HG03432 (cell line): ENCODE measurements around the gene COL27A1.

Source experiments
- ATAC-seq: cut with Tn5 transposase; IDR thresholded peaks from one replicate; pipeline ENCODE4 v1.9.1; 2021; ENCODE audit warnings: mild to moderate bottlenecking, moderate library complexity; ENCODE audit not compliant: unreplicated experiment

Gene COL27A1

DNA sequence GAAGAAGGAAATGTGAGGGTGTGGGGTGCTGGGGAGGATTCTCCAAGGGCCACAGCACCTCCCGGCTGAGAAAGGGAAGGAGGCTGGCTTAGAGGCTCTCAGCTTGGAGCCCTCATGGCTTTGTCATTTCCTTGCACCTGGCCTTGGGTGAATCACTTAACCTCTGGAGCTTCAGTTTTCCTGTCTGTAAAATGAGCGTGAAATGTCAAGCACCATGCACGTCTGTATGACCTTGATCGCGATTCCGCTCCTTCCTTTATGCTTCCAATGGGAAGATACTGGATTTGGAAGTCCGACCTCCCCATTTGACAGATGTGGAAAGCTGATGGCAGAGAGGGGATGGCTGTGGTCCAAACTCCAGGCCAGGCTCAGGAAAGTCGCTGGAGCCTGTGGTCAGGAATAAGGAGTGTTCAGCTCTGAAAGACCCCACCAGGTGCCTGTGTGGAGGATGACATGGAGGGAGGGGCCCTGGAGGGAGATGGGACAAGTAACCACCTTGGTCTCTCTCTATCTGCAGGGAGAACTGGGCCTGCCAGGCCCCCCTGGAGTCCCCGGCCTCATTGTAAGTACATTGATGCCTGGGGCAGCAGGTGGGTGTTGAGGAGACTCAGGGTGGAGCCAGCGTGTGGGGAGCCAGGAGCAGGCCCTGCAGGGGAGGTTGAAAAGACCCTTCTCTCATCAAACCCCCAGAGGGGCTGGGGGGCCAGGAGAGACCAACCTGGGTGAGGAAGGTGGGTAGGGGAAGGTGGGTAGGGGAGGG lies 66.5 kb downstream of the COL27A1 start:
- no peak for ATAC-seq

DNA sequence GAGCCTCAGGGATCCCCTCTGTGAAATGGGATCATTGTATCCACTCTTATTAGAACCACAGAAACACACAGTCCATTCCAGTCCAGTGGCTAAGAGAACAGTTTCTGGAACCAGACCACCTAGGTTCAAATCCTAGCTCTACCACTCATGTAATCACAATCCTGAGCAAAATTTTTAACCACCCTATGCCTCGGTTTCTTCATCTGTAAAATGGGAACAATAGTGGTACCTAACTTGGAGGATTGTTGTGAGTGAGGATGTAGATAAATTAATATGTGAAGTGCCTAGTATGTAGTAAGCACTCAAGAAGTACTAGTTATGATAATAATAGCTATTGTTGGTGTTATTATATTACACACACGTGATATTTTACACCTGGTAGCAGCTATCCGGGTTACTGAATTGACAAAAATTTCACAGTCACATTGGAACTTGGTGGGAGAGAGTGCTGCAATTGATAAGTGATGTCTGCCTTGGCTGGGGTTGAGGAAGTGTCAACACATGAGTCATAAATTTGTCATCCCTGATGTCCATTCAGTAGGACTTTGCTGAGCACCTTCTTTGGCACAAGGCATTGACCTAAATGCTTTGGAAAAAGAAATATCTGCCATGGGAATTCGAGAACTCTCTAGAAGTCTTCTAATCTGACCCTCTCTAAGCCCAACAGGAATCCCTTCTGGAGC lies 68.4 kb downstream of the COL27A1 start:
- ATAC-seq: no peak

GRCh38 chr9:114224247-114224610 lies 68.9 kb downstream of the COL27A1 start:
- no peak for ATAC-seq

DNA sequence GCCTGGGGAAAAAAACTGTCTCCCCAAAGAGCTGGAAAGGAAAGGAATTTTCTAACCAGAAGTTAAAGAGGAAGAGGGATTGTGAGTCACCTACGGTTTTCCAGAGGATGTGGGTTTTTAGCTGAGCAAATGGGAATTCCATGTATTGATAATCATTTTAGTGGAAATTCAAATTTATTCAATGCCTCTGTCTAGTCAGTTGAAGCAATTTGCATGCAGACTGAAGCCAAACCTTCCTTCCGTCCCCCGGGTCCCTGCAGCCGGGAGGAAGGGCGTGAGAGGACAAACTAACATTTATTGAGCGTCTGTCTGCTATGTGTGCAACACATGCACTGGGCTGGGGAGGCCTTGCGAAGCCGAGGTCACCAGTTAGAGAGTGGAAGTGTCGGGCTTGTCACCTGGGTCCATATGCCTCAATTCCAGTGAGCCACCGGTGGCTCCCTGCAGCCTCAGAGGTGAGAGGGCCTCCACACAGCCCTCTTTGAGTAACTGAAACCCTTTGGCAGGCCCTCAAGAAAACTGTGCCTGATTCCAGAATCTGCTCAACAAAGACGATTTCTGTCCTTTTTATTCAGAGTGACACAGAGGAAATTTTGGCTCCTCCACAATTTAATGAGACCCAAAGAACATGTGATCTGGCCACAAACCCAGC lies 70.3 kb downstream of the COL27A1 start:
- no peak for ATAC-seq

DNA sequence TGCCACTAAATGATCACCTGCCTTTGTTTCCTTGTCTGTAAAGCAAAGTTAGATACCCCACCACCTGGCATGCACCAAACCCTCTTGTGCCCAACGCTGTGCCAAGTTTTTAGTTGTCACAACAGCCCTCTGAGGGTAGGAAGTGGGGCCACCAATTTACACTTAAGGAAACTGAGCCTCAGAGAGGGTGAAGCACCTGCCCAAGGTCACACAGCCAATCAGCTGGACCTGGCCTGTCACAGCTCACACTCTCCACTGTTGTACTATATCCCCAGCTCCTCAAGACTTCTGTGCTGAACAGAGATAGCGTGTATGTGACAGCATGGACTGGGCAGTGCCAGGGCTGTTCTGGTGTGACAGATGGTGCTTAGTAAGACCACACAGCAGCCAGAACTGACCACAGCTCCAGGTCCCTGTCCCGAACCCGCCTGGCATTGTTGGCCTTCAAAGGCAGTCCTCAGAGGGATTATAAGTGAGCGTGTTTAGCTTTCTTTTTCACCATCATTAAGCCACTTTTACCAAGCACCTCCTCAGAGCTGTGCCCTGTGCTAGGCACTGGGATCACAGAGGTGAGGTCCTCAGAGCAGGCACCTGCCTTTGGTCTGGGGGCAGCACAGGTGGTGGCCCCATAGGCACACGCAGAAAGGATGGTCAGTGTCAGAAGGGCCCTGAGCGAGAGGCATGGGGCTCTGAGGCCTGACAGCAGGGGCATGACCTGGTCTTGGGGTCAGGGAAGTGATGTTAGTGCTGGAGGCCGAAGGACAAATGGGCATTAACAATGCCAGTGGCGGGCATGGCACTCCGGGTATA lies 71.1 kb downstream of the COL27A1 start:
- ATAC-seq: no peak

DNA sequence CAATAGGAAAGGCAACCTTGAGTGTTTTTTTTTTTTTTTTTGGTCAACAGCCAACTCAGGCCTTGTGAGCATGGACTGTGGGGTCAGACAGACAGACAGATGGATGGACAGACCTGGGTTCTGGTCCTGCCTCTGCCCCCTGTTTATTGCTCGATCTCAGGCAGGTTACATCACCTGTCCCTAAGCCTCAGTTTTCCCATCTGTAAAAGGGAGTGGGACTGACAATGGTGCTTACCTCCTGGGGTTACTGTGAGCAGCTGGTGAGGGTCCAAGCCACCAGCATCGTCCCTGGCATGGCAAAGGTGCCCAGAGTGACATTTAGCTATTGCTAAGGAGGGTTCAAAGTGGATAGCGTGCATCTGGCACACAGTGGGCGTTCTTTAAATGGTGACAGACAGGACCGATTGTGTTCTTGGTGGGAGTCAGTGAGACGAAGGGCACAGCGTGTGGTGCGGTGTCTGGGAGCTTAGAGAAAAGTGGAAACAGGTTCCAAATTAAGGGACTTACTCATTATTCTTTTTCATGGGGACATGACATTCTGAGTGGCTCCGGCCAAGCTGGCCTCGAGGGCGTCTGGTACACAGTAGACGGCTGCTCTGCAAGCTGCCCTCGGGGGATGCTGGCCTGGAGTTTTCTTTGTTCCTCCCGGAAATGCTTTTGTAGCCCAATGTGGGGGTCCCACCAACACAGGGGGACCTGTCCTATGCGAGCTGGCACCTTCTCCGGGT lies 72.1 kb downstream of the COL27A1 start:
- ATAC-seq: no peak

DNA sequence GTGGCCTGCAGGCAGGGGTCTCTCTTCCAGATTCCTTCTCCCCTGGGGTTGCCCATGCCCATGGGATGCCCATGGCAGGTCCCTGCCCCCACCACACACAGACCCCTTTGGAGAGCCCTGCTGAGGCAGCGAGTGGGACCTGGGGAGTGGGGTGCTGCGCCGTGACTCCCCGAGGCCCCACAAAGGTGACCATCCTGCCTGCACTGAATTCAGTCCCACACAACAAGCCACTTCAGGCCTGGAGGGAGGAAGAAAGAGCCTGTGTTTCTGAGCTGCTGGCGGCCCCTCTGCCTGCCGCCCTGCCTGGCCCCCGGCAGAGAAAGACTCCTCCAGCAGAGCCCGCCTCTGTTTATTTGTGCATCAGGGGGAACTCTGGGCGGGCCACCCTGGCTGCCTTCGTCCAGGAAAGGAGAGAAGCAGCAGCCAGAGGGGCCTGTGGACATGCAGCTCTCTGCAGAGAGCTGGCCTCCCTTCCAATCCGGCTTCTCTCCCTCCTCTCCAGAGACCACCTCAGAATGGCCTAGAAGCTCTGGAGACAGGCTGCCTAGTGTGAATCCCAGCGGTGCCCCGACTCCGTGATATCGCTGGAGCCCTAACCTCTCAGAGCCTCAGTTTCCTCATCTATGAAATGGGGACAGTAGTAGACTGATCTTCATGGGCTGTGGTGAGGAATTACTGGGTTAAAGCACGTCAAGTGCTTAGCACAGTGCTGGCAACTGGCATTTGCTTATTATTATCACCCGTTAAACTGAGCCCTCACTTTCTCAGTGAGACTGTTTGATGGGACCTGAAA lies 72.9 kb downstream of the COL27A1 start:
- ATAC-seq: no peak

DNA sequence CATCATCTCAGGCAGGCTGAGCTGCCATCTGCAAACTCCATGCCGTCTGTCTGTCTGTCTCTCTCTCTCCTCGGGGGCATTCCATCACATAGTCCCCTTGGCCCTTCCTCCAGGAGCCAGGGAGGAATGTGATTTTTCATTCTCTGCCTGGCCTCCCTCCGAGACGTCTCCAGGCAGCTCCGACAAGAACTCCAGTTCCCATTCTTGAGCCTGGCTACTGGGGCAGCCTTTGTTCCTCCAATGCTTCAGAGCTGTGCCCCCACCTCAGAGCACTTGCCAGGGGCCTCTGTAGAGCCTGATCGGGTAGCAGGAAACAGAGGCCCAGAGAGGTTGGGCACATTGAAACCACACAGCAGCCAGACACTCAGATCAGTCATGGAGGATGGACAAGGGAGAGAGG lies 74.0 kb downstream of the COL27A1 start:
- no peak for ATAC-seq

- ATAC-seq: no peak
Observed at GRCh38 chr9:114230068-114230467, 74.7 kb downstream of the COL27A1 start.

GRCh38 chr9:114231273-114231672 lies 75.9 kb downstream of the COL27A1 start:
- no peak for ATAC-seq

- ATAC-seq: no peak
Observed at GRCh38 chr9:114231719-114232449, 76.5 kb downstream of the COL27A1 start.

DNA sequence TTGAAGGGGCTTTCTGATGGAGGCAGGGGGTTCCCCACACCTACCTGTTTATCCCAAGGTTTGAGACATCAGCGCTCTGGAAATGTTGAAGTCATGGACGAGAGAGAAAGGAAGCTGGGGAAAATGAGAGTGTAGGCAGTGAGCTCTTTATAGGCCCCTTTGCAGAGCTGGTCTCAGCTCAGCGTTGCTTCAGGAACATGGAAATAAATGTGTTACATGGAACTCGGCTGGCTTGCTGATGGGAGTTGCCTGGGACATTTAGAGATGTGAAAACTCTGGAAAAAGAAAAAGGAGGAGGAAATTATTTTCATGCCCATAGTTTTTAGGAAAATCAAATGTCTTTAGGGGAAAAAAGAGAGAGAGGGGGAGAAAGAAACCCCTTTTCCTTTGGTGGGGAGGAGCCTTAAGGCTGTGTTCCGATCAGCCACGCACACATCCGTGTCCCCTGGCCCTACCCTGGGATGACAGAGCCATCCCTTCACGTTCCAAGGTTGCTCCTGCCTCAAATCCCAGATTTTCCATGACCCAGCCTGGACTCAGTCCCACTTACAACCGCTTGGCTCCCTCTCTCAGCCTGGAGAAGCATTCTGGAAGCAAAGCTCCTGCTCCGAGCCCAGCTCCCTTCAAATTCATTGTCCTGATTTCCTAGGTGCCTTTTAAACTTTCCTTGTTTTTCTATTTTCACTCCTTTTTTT lies 78.3 kb downstream of the COL27A1 start:
- no peak for ATAC-seq

GRCh38 chr9:114235033-114235661 lies 79.8 kb downstream of the COL27A1 start:
- no peak for ATAC-seq

- no peak for ATAC-seq
Observed at GRCh38 chr9:114236391-114237138, 81.2 kb downstream of the COL27A1 start.

GRCh38 chr9:114237247-114237646 lies 81.9 kb downstream of the COL27A1 start:
- no peak for ATAC-seq

- ATAC-seq: no peak
Observed at GRCh38 chr9:114237781-114238180, 82.4 kb downstream of the COL27A1 start.

DNA sequence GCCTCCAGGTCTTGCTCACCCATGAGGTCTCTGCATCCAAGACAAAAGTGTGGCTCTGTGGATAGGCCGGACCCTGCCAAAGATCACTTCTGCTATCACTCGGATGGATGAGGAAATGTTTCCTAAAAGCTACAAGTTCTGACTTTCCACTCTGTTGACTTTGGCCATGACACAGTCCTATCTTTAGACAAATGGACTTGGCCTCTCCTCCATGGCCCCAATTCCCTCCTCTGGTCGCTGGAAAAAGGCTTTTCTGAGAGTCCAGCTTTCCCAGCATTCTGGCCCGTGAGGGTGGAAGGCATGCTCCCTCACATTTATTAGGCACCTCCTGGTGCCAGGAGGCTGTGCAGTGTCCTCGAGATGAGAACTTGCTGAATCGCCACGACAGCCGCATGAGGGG lies 83.1 kb downstream of the COL27A1 start:
- ATAC-seq: no peak
